ENCODE data around the gene DOCK11.

- TF ChIP-seq CTCF (IDR thresholded peaks at IDR 0.05; ENCODE audit: low read length), result no peak
- no peak for TF ChIP-seq EZH2 (IDR thresholded peaks at IDR 0.05; ENCODE audit: borderline replicate concordance, low read length)
These were observed 224.6 kb downstream of the DOCK11 start for GRCh38 chrX:118720058-118720707.
